Trophoblast cell (in vitro differentiated cells and primary cell): ENCODE measurements around the gene AUTS2.

ENCODE experiments used
- DNase-seq, 2 donors: peaks; one replicate each; pipeline ENCODE4 v3.0.0-alpha.2; 2016
- H2AFZ ChIP-seq: 2 replicates; pipeline ENCODE4 v1.6.1; 2013; ENCODE audit warnings: low read length, moderate library complexity, mild to moderate bottlenecking; ENCODE audit not compliant: insufficient read depth, poor library complexity
- H2AK5ac ChIP-seq: 2 replicates; pipeline ENCODE4 v1.6.1; 2013; ENCODE audit warnings: mild to moderate bottlenecking, low read length
- H2BK120ac ChIP-seq: 2 replicates; pipeline ENCODE4 v1.6.1; 2013; ENCODE audit warnings: low read length, mild to moderate bottlenecking, moderate library complexity; ENCODE audit not compliant: insufficient read depth, poor library complexity
- H2BK12ac ChIP-seq: 2 replicates; pipeline ENCODE4 v1.6.1; 2013; ENCODE audit warnings: mild to moderate bottlenecking, low read length, moderate library complexity
- H2BK5ac ChIP-seq: 2 replicates; pipeline ENCODE4 v1.6.1; 2013; ENCODE audit warnings: low read length, low read depth, moderate library complexity, mild to moderate bottlenecking; ENCODE audit not compliant: poor library complexity
- H3K14ac ChIP-seq: 2 replicates; pipeline ENCODE4 v1.6.1; 2013; ENCODE audit warnings: mild to moderate bottlenecking, low read length
- H3K18ac ChIP-seq: 2 replicates; pipeline ENCODE4 v1.6.1; 2013; ENCODE audit warnings: mild to moderate bottlenecking, low read length
- H3K23ac ChIP-seq: 2 replicates; pipeline ENCODE4 v1.6.1; 2013; ENCODE audit warnings: low read length
- H3K27ac ChIP-seq: 2 replicates; pipeline ENCODE4 v1.5.1; 2013; ENCODE audit warnings: low read depth, mild to moderate bottlenecking, inconsistent platforms, low read length, moderate library complexity
- H3K27me3 ChIP-seq: 2 replicates; pipeline ENCODE4 v1.6.1; 2013; ENCODE audit warnings: inconsistent platforms, mild to moderate bottlenecking, low read length, moderate library complexity; ENCODE audit not compliant: insufficient read depth
- H3K36me3 ChIP-seq, 2 experiments: 1 replicate in 1 of 2; 2 replicates in 1 of 2; pipeline ENCODE4 v1.6.1; 2013; ENCODE audit warnings: low read length in 2 of 2, mild to moderate bottlenecking in 2 of 2, moderate library complexity in 1 of 2; ENCODE audit not compliant: insufficient read depth in 2 of 2, control insufficient read depth in 1 of 2
- H3K4ac ChIP-seq: 2 replicates; pipeline ENCODE4 v1.6.1; 2013; ENCODE audit warnings: low read depth, mild to moderate bottlenecking, low read length, moderate library complexity
- H3K4me1 ChIP-seq, 2 experiments: 1 replicate in 1 of 2; 2 replicates in 1 of 2; pipeline ENCODE4 v1.6.1; 2013; ENCODE audit warnings: low read length in 2 of 2, mild to moderate bottlenecking in 2 of 2, moderate library complexity in 1 of 2; ENCODE audit not compliant: insufficient read depth in 2 of 2, control insufficient read depth in 1 of 2
- H3K4me2 ChIP-seq: 2 replicates; pipeline ENCODE4 v1.6.1; 2013; ENCODE audit warnings: inconsistent platforms, mild to moderate bottlenecking, low read length, moderate library complexity
- H3K4me3 ChIP-seq: 2 replicates; pipeline ENCODE4 v1.5.1; 2013; ENCODE audit warnings: mild to moderate bottlenecking, low read depth, low read length, inconsistent platforms
- H3K79me1 ChIP-seq: one replicate; pipeline ENCODE4 v1.6.1; 2013; ENCODE audit warnings: low read length
- H3K79me2 ChIP-seq: 2 replicates; pipeline ENCODE4 v1.6.1; 2013; ENCODE audit warnings: low read length, mild to moderate bottlenecking; ENCODE audit not compliant: control insufficient read depth, insufficient read depth, poor library complexity
- H3K9ac ChIP-seq: 2 replicates; pipeline ENCODE4 v1.6.1; 2013; ENCODE audit warnings: mild to moderate bottlenecking, low read length
- H3K9me3 ChIP-seq: 2 replicates; pipeline ENCODE4 v1.6.1; 2013; ENCODE audit warnings: low read depth, mild to moderate bottlenecking, control low read depth, inconsistent platforms, low read length; ENCODE audit not compliant: insufficient read depth
- H4K12ac ChIP-seq: 2 replicates; pipeline ENCODE4 v1.6.1; 2013; ENCODE audit warnings: low read depth, mild to moderate bottlenecking, low read length, moderate library complexity
- H4K8ac ChIP-seq: 2 replicates; pipeline ENCODE4 v1.6.1; 2013; ENCODE audit warnings: low read depth, mild to moderate bottlenecking, low read length, moderate library complexity
- H4K91ac ChIP-seq: one replicate; pipeline ENCODE4 v1.6.1; 2013; ENCODE audit warnings: low read depth, mild to moderate bottlenecking, low read length, moderate library complexity
- WGBS: extraction: QIAGEN DNeasy Blood & Tissue Kit; methylation state at CpG from one replicate; pipeline ENCODE4 v1.1.7; 2013; ENCODE audit warnings: missing lambda C conversion rate; ENCODE audit not compliant: insufficient read length, insufficient coverage; ENCODE audit errors: extremely low coverage; 5-methylcytosine and 5-hydroxymethylcytosine counted together

AUTS2 gene

GRCh38 chr7:70597066-70597465 lies 998.8 kb downstream of the AUTS2 start:
- H3K4ac ChIP-seq: no peak overlapping the region
- no peak overlapping the region for H2BK120ac ChIP-seq

GRCh38 chr7:70598976-70599375 lies 1000.7 kb downstream of the AUTS2 start:
- H2BK5ac ChIP-seq: no peak overlapping the region
- H4K8ac ChIP-seq: no peak overlapping the region
- no peak overlapping the region for H2BK12ac ChIP-seq
- H3K18ac ChIP-seq: no peak overlapping the region
- no peak overlapping the region for H3K4ac ChIP-seq
- WGBS: no CpG with 5 or more reads among the region's 2 CpGs
- no peaks in the 10 kb centered on the region for H3K79me2 ChIP-seq
- H2AK5ac ChIP-seq: no peak overlapping the region
- H3K27me3 ChIP-seq: peaks cover 23% of the 10 kb centered on the region
- H2AFZ ChIP-seq: no peak overlapping the region
- no peak overlapping the region for H3K9ac ChIP-seq
- H3K14ac ChIP-seq: no peak overlapping the region
- no peak overlapping the region for H3K4me3 ChIP-seq
- H3K23ac ChIP-seq: no peak overlapping the region
- DNase-seq: no peak
- H3K9me3 ChIP-seq: peaks cover 6% of the 10 kb centered on the region
- H2BK120ac ChIP-seq: no peak overlapping the region
- no peaks in the 10 kb centered on the region for H3K79me1 ChIP-seq
- no peak overlapping the region for H3K27ac ChIP-seq
- H4K91ac ChIP-seq: no peak overlapping the region
- no peak overlapping the region for H4K12ac ChIP-seq
- H3K4me1 ChIP-seq: peaks cover 4 to 11% of the 10 kb centered on the region in 2 experiments
- H3K4me2 ChIP-seq: no peak overlapping the region
- H3K36me3 ChIP-seq: no peaks in the 10 kb centered on the region

More at GRCh38 chr7:70597066-70597465, 998.8 kb downstream of the AUTS2 start:
- H3K18ac ChIP-seq: no peak overlapping the region
- H2BK12ac ChIP-seq: no peak overlapping the region
- no peak overlapping the region for H2AFZ ChIP-seq
- H3K4me3 ChIP-seq: no peak overlapping the region
- no peaks in the 10 kb centered on the region for H3K79me1 ChIP-seq
- no peak overlapping the region for H4K91ac ChIP-seq
- no peak overlapping the region for H3K23ac ChIP-seq
- no peak overlapping the region for H3K14ac ChIP-seq
- H3K4me2 ChIP-seq: no peak overlapping the region
- H3K27ac ChIP-seq: no peak overlapping the region
- no peak overlapping the region for H2BK5ac ChIP-seq
- peak in 1 of 2 donors; percentile 54 for DNase-seq
- H4K8ac ChIP-seq: no peak overlapping the region
- no peak overlapping the region for H3K9ac ChIP-seq
- peaks cover 4 to 11% of the 10 kb centered on the region in 2 experiments for H3K4me1 ChIP-seq
- peaks cover 23% of the 10 kb centered on the region for H3K27me3 ChIP-seq
- H3K36me3 ChIP-seq: no peaks in the 10 kb centered on the region
- WGBS: no CpG with 5 or more reads among the region's 5 CpGs
- H3K79me2 ChIP-seq: no peaks in the 10 kb centered on the region
- H4K12ac ChIP-seq: no peak overlapping the region
- peaks cover 6% of the 10 kb centered on the region for H3K9me3 ChIP-seq
- no peak overlapping the region for H2AK5ac ChIP-seq

GRCh38 chr7:70599446-70600190 lies 1001.3 kb downstream of the AUTS2 start:
- no peaks in the 10 kb centered on the region for H3K79me2 ChIP-seq
- H3K9me3 ChIP-seq: peaks cover 8% of the 10 kb centered on the region
- H2BK5ac ChIP-seq: no peak overlapping the region
- no peaks in the 10 kb centered on the region for H3K79me1 ChIP-seq
- peaks cover 4 to 11% of the 10 kb centered on the region in 2 experiments for H3K4me1 ChIP-seq
- H3K36me3 ChIP-seq: no peaks in the 10 kb centered on the region
- H4K12ac ChIP-seq: no peak overlapping the region
- H2AK5ac ChIP-seq: no peak overlapping the region
- H2BK12ac ChIP-seq: no peak overlapping the region
- no CpG with 5 or more reads among the region's 5 CpGs for WGBS
- H4K91ac ChIP-seq: no peak overlapping the region
- peaks cover 20% of the 10 kb centered on the region for H3K27me3 ChIP-seq
- no peak overlapping the region for H3K4ac ChIP-seq
- peak overlapping the region; percentile 29 for H3K23ac ChIP-seq
- H2AFZ ChIP-seq: no peak overlapping the region
- H3K18ac ChIP-seq: no peak overlapping the region
- H2BK120ac ChIP-seq: no peak overlapping the region
- H3K4me3 ChIP-seq: no peak overlapping the region
- H4K8ac ChIP-seq: no peak overlapping the region
- no peak overlapping the region for H3K14ac ChIP-seq
- no peak for DNase-seq
- H3K9ac ChIP-seq: no peak overlapping the region
- H3K4me2 ChIP-seq: no peak overlapping the region
- H3K27ac ChIP-seq: no peak overlapping the region

- H3K4me2 ChIP-seq: no peak overlapping the region
- H3K18ac ChIP-seq: no peak overlapping the region
- H3K79me1 ChIP-seq: no peaks in the 10 kb centered on the region
- H3K9ac ChIP-seq: no peak overlapping the region
- H3K79me2 ChIP-seq: no peaks in the 10 kb centered on the region
- H2BK12ac ChIP-seq: no peak overlapping the region
- no peak overlapping the region for H3K4me3 ChIP-seq
- H2AK5ac ChIP-seq: no peak overlapping the region
- no peak overlapping the region for H4K91ac ChIP-seq
- no peaks in the 10 kb centered on the region for H3K36me3 ChIP-seq
- H3K4ac ChIP-seq: no peak overlapping the region
- H4K12ac ChIP-seq: no peak overlapping the region
- peaks cover 4 to 8% of the 10 kb centered on the region in 2 experiments for H3K4me1 ChIP-seq
- no peak overlapping the region for H3K14ac ChIP-seq
- H4K8ac ChIP-seq: no peak overlapping the region
- H3K27me3 ChIP-seq: peaks cover 11% of the 10 kb centered on the region
- peaks cover 6% of the 10 kb centered on the region for H3K9me3 ChIP-seq
- no peak overlapping the region for H2BK120ac ChIP-seq
- H3K23ac ChIP-seq: no peak overlapping the region
- DNase-seq: no peak
- whole genome bisulfite sequencing: no CpG with 5 or more reads among the region's 1 CpG
- H2BK5ac ChIP-seq: no peak overlapping the region
- no peak overlapping the region for H2AFZ ChIP-seq
- H3K27ac ChIP-seq: no peak overlapping the region
Measured at GRCh38 chr7:70600993-70601392, 1002.7 kb downstream of the AUTS2 start.
